Upper lobe of right lung (tissue), 1 donor: Measurements from ENCODE around the gene ZNRF2. TPM values are rescaled to one million over a fixed set of nuclear protein-coding genes. Genes with fewer than 3 reads are reported as not detected.

Source experiments
- ATAC-seq: fragments of 200-7000 bp; cut with Tn5 transposase; one replicate; pipeline ENCODE4 v1.9.1; 2020; ENCODE audit warnings: mild to moderate bottlenecking, moderate library complexity
- DNase-seq: peaks from one replicate; pipeline ENCODE4 v3.0.0-alpha.2; 2020
- H3K27ac ChIP-seq: fragments of 200-600 bp; one replicate; pipeline ENCODE4 v1.8.0; 2022
- H3K27me3 ChIP-seq: fragments of 200-600 bp; one replicate; pipeline ENCODE4 v1.8.0; 2022; ENCODE audit warnings: mild to moderate bottlenecking
- H3K36me3 ChIP-seq: fragments of 200-600 bp; one replicate; pipeline ENCODE4 v1.8.0; 2022
- H3K4me1 ChIP-seq: fragments of 200-600 bp; one replicate; pipeline ENCODE4 v1.8.0; 2022
- H3K4me3 ChIP-seq: fragments of 200-600 bp; one replicate; pipeline ENCODE4 v1.8.0; 2022; ENCODE audit warnings: mild to moderate bottlenecking
- H3K9me3 ChIP-seq: fragments of 200-600 bp; one replicate; pipeline ENCODE4 v1.8.0; 2022
- CTCF ChIP-seq: fragments of 200-600 bp; IDR thresholded peaks from one replicate; pipeline ENCODE4 v1.8.0; 2022; ENCODE audit warnings: antibody characterized with exemption
- intact Hi-C: fragments of 100-400 bp; cut with DNase I; formaldehyde crosslinking; loops from one replicate; pipeline ENCODE4 v1.11.0; 2022
- total RNA-seq: library from RNA; stranded (reverse); fragmentation: NEBNext Ultra II Directional; extraction: Animal tissue kit (Norgen Biotek cat#: 25700); gene quantifications from one replicate; pipeline ENCODE4 v1.2.1, GENCODE V29; 2021
- donor health status: DM: no; HTN: yes; CAD: no; lungs with severe emphysema.

ZNRF2 gene
- total RNA-seq, 1 donor from 2014 or later, result 24.6 TPM

- Histone ChIP-seq H3K4me1 (peaks cover 25% of the 10 kb centered on the region), H3K27me3 (no peaks in the 10 kb centered on the region), H3K4me3 (peak overlapping the region; percentile 5), H3K36me3 (no peaks in the 10 kb centered on the region), H3K9me3 (no peaks in the 10 kb centered on the region), H3K27ac (peak overlapping the region; percentile 49)
- ATAC-seq (peak; percentile 69), DNase-seq (no peak)
- intact Hi-C loops, result no loop called here
- TF ChIP-seq CTCF, result no peak
Measured at GRCh38 chr7:30322271-30323005, 38.0 kb downstream of the ZNRF2 start.

- H3K27ac ChIP-seq, result peak overlapping the region; percentile 49
- no peaks in the 10 kb centered on the region for H3K9me3 ChIP-seq
- peaks cover 25% of the 10 kb centered on the region for H3K4me1 ChIP-seq
- intact Hi-C loops, result no loop called here
- DNase-seq, result no peak
- peak overlapping the region; percentile 5 for H3K4me3 ChIP-seq
- ATAC-seq, result no peak
- H3K27me3 ChIP-seq, result no peaks in the 10 kb centered on the region
- no peaks in the 10 kb centered on the region for H3K36me3 ChIP-seq
- no peak for TF ChIP-seq CTCF
Measured at GRCh38 chr7:30323006-30323355, 38.6 kb downstream of the ZNRF2 start.

GRCh38 chr7:30327813-30328212 lies 43.4 kb downstream of the ZNRF2 start:
- Histone ChIP-seq H3K27ac (no peak overlapping the region), H3K4me3 (no peak overlapping the region), H3K9me3 (no peaks in the 10 kb centered on the region), H3K4me1 (peaks cover 8% of the 10 kb centered on the region), H3K36me3 (no peaks in the 10 kb centered on the region), H3K27me3 (no peaks in the 10 kb centered on the region)
- intact Hi-C loops, result no loop called here
- ATAC-seq (no peak), DNase-seq (no peak)
- no peak for TF ChIP-seq CTCF

- no peak for TF ChIP-seq CTCF
- Histone ChIP-seq H3K36me3 (no peaks in the 10 kb centered on the region), H3K4me3 (no peak overlapping the region), H3K9me3 (no peaks in the 10 kb centered on the region), H3K27ac (no peak overlapping the region), H3K27me3 (no peaks in the 10 kb centered on the region), H3K4me1 (peaks cover 5% of the 10 kb centered on the region)
- intact Hi-C loops, result no loop called here
- ATAC-seq, result no peak
- no peak for DNase-seq
Measured at GRCh38 chr7:30328381-30328780, 44.0 kb downstream of the ZNRF2 start.

- intact Hi-C loops, result no loop called here
- ATAC-seq (peak; percentile 45), DNase-seq (no peak)
- Histone ChIP-seq H3K4me3 (no peak overlapping the region), H3K36me3 (no peaks in the 10 kb centered on the region), H3K4me1 (peaks cover 5% of the 10 kb centered on the region), H3K27ac (no peak overlapping the region), H3K27me3 (no peaks in the 10 kb centered on the region), H3K9me3 (no peaks in the 10 kb centered on the region)
- no peak for TF ChIP-seq CTCF
Measured at GRCh38 chr7:30329716-30330115, 45.3 kb downstream of the ZNRF2 start.
